GM10847 (cell line): Measurements from ENCODE around the gene MBNL2.

Source experiments
- POLR2A ChIP-seq: IDR thresholded peaks from 2 replicates; pipeline ENCODE4 v1.6.1; 2011; ENCODE audit not compliant: insufficient read length; ENCODE audit errors: extremely low read depth

Gene MBNL2

DNA sequence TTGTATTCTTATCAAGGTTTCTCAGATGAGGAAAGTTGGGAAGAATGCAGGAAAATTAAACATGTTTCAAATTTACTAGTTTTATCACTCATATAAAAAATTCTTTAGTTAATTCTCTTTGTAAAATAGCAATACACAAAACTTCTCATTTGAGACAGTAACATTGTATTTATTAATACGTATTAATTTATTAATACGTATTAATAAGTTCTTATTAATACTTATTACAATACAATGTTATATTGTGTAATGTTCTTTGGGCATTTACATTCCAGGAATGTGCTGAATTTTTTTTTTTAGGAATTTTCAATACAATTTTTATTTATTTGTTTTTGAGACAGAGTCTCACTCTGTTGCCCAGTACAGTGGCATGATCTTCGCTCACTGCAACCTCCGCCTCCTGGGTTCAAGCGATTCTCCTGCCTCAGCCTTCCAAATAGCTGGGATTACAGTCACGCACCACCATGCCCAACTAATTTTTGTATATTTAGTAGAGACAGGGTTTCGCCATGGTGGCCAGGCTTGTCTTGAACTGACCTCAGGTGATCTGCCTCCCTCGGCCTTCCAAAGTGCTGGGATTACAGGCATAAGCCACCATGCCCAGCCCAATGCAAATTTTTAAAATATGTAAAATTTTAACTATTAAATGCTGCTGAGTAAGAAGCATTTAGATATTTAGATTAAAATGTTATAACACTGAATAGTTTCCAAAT, 31.6 kb downstream of the MBNL2 start:
- no peak for TF ChIP-seq POLR2A

DNA sequence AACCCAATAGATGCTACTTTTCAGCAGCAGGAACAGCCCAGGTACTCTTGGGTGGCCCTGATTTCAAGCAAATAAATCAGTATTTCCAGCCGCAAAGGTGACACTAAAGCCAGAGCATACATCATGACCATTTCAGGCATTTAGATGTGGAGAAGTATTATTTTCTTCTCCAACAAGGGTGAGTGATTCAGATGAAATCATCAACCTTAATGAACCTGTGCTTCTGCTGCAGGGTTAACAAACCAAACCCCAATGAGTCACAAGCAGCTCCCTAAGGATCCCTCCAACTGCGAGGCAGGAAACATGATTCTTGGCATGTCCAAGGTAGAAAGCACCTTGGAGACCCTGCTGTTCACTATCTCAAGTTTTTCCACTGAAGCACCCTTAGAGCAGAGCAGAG, 32.7 kb downstream of the MBNL2 start:
- TF ChIP-seq POLR2A, result no peak

GRCh38 chr13:97255515-97256021, 33.4 kb downstream of the MBNL2 start:
- TF ChIP-seq POLR2A, result no peak

- no peak for TF ChIP-seq POLR2A
Measured at GRCh38 chr13:97256343-97256783, 34.2 kb downstream of the MBNL2 start.

DNA sequence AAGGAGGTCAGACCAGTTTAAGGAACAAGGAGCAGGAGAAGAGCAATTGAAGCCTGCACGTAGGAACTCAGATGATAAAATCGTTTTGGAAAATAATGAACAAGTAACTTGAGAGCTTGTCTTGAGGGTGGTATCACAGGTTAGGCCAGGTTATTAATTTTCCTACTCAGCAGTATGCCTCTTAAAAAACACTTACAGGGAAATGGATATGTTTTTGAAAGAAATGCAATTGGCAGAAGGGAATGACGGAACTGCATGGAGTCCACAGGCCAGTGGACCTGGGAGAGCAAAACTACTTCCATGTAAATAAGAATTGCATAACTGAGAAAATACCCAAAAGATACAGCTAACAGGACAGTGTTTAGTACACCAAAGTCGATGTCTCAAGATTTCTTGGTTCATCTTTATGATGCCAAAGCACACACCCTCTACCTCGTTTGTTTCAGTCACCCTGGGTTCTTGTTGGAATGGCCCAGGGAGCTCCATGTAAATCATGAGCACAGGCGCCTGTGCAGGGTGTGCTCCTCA, 35.2 kb downstream of the MBNL2 start:
- no peak for TF ChIP-seq POLR2A

GRCh38 chr13:97257800-97258799, 36.0 kb downstream of the MBNL2 start:
- no peak for TF ChIP-seq POLR2A

DNA sequence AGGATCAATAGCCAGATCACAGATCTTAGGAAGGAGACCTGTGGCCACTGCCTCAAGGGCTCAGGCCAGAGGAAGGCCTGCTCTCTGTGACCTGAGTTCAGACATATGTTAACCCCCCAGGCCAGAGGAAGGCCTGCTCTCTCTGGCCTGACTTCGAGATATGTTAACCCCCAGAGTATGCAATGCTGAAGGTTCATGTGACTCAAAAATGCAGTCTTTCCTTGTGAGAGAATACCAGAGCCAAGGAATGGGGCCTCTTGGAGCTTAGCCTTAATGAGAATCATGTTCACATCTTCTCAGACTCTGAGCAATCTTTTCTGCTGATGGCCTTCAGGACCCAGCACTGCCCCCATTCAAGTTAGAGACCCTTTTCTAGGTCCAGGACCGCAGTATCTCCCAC, 36.7 kb downstream of the MBNL2 start:
- TF ChIP-seq POLR2A, result no peak

DNA sequence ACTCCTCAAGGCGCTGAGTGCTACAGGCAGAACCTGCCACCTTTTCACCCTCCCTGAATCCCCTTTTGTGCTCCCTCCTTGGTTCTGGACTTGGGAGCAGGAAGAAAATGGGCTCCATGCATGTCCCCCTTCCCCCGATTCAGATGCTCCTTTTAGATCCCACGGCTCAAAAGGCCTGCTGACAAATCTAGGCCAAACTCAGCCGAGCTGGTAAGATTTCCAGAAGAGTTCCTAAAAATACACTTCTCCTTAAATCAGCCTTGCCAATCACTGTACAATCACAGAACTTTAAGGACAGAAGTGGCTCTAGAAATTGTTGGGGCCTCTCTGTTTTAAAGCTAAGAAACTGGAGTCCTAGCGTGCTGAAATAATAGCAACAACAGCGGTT, 37.3 kb downstream of the MBNL2 start:
- TF ChIP-seq POLR2A, result no peak

DNA sequence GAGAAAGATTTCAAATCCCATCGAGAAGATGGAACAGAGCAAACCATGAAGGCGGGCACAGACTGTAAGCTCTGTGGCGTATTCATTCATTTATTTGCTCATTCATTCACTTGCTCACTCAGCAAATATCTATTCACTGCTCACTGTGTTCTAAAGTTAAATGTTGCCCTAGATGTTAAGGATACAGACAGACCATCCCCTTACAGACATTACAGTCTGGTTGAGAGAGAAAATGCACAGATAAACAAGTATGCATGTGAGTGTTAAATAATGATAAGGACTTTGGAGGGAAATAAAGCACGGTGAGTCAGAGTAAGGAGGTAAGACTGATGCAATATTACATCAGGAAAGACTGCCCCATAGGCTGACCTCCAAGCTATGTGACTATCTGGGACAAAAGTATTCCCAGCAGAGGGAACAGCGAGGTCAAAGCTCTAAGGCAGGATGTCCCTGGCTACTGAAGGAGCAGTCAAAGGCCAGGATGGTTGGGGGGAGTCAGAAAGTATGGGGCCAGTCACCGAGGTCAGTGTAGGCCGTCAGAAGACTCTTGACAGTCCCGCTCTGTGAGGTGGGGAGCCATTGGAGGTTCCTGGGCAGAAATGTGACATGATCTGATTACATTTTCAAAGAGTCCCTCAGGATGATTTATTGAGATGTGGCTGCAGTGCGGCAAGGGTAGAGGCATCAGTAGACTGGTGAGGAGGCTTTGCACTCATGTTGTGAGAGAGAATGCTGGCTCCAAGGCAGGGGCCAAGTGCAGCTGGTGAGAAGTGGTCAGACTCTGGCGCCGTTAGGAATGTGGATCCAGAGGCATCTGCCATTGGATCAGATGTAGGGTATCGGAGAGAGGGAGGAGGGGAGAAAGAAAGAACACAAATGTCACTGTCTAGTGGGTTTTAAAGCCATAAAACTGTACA, 37.9 kb downstream of the MBNL2 start:
- no peak for TF ChIP-seq POLR2A

DNA sequence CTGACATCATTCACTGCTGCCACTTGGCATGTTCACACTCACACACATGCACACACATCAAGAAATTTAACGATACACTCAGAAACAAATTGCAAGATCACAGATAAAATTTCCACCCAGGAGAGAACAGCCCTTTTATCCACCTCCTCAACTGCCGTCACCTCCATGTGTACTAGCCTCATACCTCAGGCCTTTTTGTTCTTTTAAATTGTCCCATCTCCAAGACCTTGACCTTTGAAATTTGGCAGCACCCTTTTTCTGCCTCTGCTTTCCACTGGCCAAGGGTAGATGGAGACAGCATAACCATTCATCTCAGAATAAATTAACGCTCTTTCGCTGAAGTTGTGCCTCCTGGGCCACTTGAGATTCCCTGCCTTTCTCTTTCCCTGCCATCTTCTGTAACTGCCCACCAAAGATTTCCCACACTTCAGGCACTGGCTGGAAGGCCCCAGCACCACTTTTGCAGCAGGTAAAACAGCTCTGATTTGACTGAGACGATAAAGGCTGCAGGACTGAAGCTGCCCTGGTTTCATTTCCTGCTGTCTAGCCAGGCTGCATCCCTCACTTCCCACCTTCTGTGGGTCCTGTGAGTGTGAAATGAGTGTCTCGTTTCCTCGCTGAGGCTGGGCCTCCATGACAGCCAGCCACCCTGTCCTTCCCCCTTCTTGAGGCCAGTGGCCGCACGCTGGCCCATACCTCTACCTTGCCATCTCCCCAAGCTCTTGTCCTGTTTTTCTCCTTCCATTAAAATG, 39.3 kb downstream of the MBNL2 start:
- TF ChIP-seq POLR2A, result no peak

GRCh38 chr13:97262058-97262457, 39.9 kb downstream of the MBNL2 start:
- TF ChIP-seq POLR2A, result no peak

DNA sequence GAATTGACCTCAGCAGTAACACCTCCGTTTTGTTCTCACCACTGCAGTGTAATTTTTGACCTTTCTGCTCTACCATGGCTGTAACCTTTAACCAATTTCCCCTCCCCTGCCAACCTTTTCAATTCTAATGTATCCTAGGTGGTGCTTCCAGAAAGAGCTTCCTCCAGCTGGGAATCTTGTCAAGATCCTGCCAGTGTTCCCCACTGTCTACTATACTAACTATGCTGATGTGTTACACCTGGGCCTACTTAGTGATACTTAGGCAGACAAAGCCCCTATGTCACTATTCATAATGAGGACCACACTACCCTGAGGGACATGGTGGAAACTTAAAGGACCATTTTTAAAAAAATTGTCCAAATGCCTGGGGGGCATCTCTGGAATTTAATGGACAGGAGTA, 41.0 kb downstream of the MBNL2 start:
- no peak for TF ChIP-seq POLR2A

DNA sequence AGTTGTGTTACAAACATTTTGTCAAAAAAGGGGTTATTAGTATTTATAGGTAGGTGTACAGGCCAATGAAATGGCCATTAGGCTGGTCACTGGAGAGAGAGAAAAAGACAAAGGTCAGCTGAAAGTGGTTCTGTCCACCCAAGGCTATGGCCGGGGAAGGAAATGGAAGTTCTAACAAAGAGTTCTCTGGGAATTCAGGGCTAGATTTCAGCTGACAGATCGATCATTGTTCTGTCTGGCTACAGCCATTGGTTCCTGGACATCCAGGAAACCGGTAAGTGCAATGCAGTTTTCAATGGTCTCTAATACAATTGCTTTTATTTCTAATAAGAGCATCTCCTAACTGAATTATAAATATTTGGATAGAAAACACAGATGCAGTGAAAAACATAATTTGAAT, 42.5 kb downstream of the MBNL2 start:
- TF ChIP-seq POLR2A, result no peak

- no peak for TF ChIP-seq POLR2A
Measured at GRCh38 chr13:97266332-97266731, 44.2 kb downstream of the MBNL2 start.
